ENCODE results near the gene AP2B1.

Gene AP2B1

GRCh38 chr17:35577830-35578196 is 9.3 kb upstream of the AP2B1 start:
- peak overlapping the region; percentile 92 for H3K27ac ChIP-seq
- TF ChIP-seq, protein P1, sequence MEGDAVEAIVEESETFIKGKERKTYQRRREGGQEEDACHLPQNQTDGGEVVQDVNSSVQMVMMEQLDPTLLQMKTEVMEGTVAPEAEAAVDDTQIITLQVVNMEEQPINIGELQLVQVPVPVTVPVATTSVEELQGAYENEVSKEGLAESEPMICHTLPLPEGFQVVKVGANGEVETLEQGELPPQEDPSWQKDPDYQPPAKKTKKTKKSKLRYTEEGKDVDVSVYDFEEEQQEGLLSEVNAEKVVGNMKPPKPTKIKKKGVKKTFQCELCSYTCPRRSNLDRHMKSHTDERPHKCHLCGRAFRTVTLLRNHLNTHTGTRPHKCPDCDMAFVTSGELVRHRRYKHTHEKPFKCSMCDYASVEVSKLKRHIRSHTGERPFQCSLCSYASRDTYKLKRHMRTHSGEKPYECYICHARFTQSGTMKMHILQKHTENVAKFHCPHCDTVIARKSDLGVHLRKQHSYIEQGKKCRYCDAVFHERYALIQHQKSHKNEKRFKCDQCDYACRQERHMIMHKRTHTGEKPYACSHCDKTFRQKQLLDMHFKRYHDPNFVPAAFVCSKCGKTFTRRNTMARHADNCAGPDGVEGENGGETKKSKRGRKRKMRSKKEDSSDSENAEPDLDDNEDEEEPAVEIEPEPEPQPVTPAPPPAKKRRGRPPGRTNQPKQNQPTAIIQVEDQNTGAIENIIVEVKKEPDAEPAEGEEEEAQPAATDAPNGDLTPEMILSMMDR (conservative IDR thresholded peaks at IDR 0.05) = no peak

GRCh38 chr17:35578197-35578928 is 8.8 kb upstream of the AP2B1 start, which contains the start of gene PEX12:
Gene PEX12 (minus strand): TSS chr17:35578571. CDS start chr17:35578021, 550 bp downstream.
- H3K27ac ChIP-seq = peak within 1 kb of the TSS; percentile 92
- TF ChIP-seq, protein P1 (conservative IDR thresholded peaks at IDR 0.05) = 0 out of 2 replicates have a peak, but pooled peaks have one; percentile 8

- peak overlapping the region; percentile 92 for H3K27ac ChIP-seq
- TF ChIP-seq, protein P1 (conservative IDR thresholded peaks at IDR 0.05) = no peak
Measured at GRCh38 chr17:35578929-35579432, 8.1 kb upstream of the AP2B1 start.

DNA sequence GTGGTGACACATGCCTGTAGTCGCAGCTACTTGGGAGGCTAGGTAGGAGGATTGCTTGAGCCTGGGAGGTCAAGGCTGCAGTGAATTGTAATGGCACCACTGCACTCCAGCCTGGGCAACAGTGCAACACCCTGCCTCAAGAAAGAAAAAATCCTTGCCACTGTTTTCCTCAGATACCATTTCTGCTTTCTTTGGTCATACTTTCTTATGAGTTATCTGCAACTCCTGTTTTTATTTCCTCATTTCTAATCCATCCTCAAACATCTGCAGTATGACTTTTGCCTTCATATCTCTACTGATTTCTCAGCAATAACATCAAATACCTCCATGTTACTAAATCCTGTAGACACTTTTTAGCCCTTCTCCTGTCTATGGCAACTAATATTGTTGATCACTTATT is 3.1 kb upstream of the AP2B1 start:
- TF ChIP-seq, protein P1 (conservative IDR thresholded peaks at IDR 0.05) = no peak
- H3K27ac ChIP-seq = no peak overlapping the region

GRCh38 chr17:35586569-35587073 is 501 bp upstream of the AP2B1 start:
- TF ChIP-seq, protein P1 (conservative IDR thresholded peaks at IDR 0.05) = no peak
- peak overlapping the region; percentile 92 for H3K27ac ChIP-seq

- peak overlapping the region; percentile 92 for H3K27ac ChIP-seq
Measured at GRCh38 chr17:35588196-35588920, 1.2 kb downstream of the AP2B1 start.

More at GRCh38 chr17:35588196-35588920, 1.2 kb downstream of the AP2B1 start:
- TF ChIP-seq, protein P1 (conservative IDR thresholded peaks at IDR 0.05) = no peak

Measured in VCaP (cell line).